Lower lobe of right lung (tissue), 2 donors: ENCODE measurements around the gene COX6A1. TPM values are rescaled to one million over a fixed set of nuclear protein-coding genes. Genes with fewer than 3 reads are reported as not detected.
"Not testable (repeated sequence)": the region's sequence is repeated elsewhere in the genome, so short reads cannot be mapped to it uniquely, and the experiment has no call there.

Experiments
- ATAC-seq, 2 donors: fragments of 200-7000 bp; cut with Tn5 transposase; one replicate each; pipeline ENCODE4 v1.9.1; 2020 to 2022; ENCODE audit warnings: mild to moderate bottlenecking in 2 of 2, moderate library complexity in 2 of 2
- DNase-seq: peaks from one replicate; pipeline ENCODE4 v3.0.0-alpha.2; 2020
- H3K27ac ChIP-seq: fragments of 200-600 bp; one replicate; pipeline ENCODE4 v1.8.0; 2022
- H3K27me3 ChIP-seq: fragments of 200-600 bp; one replicate; pipeline ENCODE4 v1.8.0; 2022; ENCODE audit warnings: low read depth
- H3K36me3 ChIP-seq: fragments of 200-600 bp; one replicate; pipeline ENCODE4 v1.8.0; 2022; ENCODE audit warnings: mild to moderate bottlenecking
- H3K4me1 ChIP-seq: fragments of 200-600 bp; one replicate; pipeline ENCODE4 v1.8.0; 2022
- H3K4me3 ChIP-seq: fragments of 200-600 bp; one replicate; pipeline ENCODE4 v1.8.0; 2022; ENCODE audit warnings: mild to moderate bottlenecking
- H3K9me3 ChIP-seq: fragments of 200-600 bp; one replicate; pipeline ENCODE4 v1.8.0; 2022
- intact Hi-C: fragments of 100-400 bp; cut with DNase I; formaldehyde crosslinking; loops from one replicate; pipeline ENCODE4 v1.11.0; 2022
- total RNA-seq: library from RNA; stranded (reverse); fragmentation: NEBNext Ultra II Directional; extraction: Animal tissue kit (Norgen Biotek cat#: 25700); gene quantifications from one replicate; pipeline ENCODE4 v1.2.1, GENCODE V29; 2021
- TF ChIP-seq, protein P1 (sequence below): fragments of 200-600 bp; IDR thresholded peaks from one replicate; pipeline ENCODE4 v1.8.0; 2022; ENCODE audit warnings: antibody characterized with exemption, mild to moderate bottlenecking
- donor health status: DM: no; HTN: yes; CAD: no; lungs with severe emphysema.

COX6A1 gene
- total RNA-seq, 1 donor from 2014 or later, result 263 TPM

GRCh38 chr12:120483621-120484020 is 45.7 kb downstream of the COX6A1 start:
- H3K27ac ChIP-seq, result no peak overlapping the region
- ATAC-seq, result no peak
- no peaks in the 10 kb centered on the region for H3K9me3 ChIP-seq
- intact Hi-C loops, result no loop called here
- no peaks in the 10 kb centered on the region for H3K27me3 ChIP-seq
- TF ChIP-seq, protein P1, sequence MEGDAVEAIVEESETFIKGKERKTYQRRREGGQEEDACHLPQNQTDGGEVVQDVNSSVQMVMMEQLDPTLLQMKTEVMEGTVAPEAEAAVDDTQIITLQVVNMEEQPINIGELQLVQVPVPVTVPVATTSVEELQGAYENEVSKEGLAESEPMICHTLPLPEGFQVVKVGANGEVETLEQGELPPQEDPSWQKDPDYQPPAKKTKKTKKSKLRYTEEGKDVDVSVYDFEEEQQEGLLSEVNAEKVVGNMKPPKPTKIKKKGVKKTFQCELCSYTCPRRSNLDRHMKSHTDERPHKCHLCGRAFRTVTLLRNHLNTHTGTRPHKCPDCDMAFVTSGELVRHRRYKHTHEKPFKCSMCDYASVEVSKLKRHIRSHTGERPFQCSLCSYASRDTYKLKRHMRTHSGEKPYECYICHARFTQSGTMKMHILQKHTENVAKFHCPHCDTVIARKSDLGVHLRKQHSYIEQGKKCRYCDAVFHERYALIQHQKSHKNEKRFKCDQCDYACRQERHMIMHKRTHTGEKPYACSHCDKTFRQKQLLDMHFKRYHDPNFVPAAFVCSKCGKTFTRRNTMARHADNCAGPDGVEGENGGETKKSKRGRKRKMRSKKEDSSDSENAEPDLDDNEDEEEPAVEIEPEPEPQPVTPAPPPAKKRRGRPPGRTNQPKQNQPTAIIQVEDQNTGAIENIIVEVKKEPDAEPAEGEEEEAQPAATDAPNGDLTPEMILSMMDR, result no peak
- no peak for DNase-seq
- H3K4me1 ChIP-seq, result no peaks in the 10 kb centered on the region
- H3K4me3 ChIP-seq, result no peak overlapping the region
- H3K36me3 ChIP-seq, result no peaks in the 10 kb centered on the region

DNA sequence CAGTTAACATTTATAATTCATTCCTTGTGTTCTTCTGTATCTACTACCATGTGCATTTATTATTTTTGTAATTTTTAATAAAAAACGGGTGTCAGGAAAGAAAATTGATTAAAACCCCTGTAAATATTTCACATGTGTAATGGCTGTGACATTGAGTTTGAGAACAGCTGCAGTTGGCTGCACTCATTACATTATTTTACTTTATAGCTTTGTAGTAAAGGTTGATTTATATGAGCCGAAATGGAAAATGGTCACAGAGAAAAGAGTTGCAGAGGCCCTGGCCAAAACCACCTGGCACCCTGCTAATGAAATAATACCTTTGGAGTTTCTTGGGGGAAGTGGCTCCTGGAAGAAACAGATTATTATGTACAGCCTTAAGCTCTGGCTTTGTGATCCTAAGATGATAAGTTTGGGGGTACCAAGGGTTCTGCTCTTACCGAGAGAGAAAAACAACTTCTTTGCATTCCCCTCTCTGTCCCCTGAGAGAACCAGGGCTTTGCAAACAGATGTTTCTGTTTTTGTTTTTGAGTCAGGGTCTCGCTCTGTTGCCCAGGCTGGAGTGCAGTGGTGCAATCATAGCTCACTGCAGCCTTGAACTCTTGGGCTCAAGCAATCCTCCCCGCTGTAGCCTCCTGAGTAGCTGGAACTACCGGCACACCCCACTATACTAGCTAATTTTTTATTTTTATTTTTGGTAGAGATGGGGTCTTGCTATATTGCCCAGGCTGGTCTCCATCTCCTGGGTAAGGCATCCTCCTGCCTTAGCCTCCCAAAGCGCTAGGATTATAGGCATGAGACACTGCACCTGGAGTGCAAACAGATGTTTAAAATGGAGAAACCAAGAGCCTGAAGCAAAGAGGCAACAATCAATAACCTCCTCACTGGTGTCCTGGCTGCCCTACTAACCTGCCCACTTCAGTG is 48.3 kb downstream of the COX6A1 start:
- Histone ChIP-seq H3K4me1 (no peaks in the 10 kb centered on the region), H3K4me3 (no peak overlapping the region), H3K9me3 (no peaks in the 10 kb centered on the region), H3K27me3 (no peaks in the 10 kb centered on the region), H3K36me3 (peaks cover 7% of the 10 kb centered on the region), H3K27ac (no peak overlapping the region)
- ATAC-seq (no peak), DNase-seq (no peak)
- intact Hi-C loops, result no loop called here
- TF ChIP-seq, protein P1, result no peak

GRCh38 chr12:120487552-120487951 is 49.6 kb downstream of the COX6A1 start:
- DNase-seq, H3K9me3 ChIP-seq, H3K27ac ChIP-seq, H3K4me3 ChIP-seq, intact Hi-C loops, H3K4me1 ChIP-seq, ATAC-seq, H3K27me3 ChIP-seq: not testable (repeated sequence)
- peaks cover 14% of the 10 kb centered on the region for H3K36me3 ChIP-seq

DNA sequence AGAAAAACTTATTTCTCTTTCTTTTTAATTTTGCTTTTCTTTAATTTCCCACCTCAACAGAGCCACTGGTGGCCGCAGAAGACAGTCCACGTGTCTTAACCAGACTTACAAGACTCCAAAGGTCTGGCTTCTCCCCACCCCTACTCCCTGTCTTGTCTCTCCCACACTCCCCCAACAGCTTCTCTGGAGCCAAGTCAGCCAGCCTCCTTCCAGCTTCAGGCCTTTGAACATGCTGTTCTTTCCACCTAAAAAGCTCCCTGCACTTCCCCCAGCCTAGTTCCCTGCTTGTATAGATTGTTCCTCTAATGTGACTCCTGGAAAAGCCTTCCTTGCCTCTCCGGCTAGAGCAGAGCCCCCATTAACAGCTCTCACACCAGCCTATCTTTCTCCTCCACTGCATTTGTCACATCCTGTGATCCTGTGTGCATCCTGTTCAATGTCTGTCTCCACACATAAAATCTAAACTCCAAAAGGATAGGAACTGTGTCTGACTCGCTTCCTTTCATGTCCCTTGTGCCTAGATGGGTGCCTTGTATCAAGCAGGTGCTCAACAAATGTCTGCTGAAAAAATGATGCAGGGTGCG is 50.2 kb downstream of the COX6A1 start:
- TF ChIP-seq, protein P1, result no peak
- Histone ChIP-seq H3K4me1 (no peaks in the 10 kb centered on the region), H3K27ac (no peak overlapping the region), H3K4me3 (no peak overlapping the region), H3K27me3 (no peaks in the 10 kb centered on the region), H3K36me3 (peaks cover 14% of the 10 kb centered on the region), H3K9me3 (no peaks in the 10 kb centered on the region)
- intact Hi-C loops, result no loop called here
- no peak for DNase-seq
- ATAC-seq, result no peak

DNA sequence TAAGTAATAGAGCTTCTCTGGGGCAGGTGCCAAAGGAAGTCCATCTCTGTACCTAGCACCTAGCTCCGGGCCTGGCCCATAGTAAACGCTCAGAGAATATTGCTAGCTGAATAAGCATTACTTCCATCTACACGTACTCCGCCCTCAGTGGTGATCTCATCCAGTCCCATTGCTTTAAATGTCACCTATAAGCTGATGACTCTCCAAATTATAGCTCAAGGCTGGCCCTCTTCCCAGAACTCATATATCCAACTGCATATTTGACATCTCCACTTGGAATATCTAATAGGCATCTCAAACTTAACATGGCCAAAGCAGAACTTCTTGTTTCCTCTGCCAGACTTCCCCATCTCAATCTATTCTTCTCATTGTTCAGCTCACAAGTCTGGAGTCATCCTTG is 51.1 kb downstream of the COX6A1 start:
- no peak overlapping the region for H3K27ac ChIP-seq
- TF ChIP-seq, protein P1, result no peak
- ATAC-seq, result no peak
- H3K4me1 ChIP-seq, result no peaks in the 10 kb centered on the region
- no peaks in the 10 kb centered on the region for H3K9me3 ChIP-seq
- peaks cover 14% of the 10 kb centered on the region for H3K36me3 ChIP-seq
- no peak overlapping the region for H3K4me3 ChIP-seq
- intact Hi-C loops, result no loop called here
- DNase-seq, result no peak
- H3K27me3 ChIP-seq, result no peaks in the 10 kb centered on the region

GRCh38 chr12:120490325-120490724 is 52.4 kb downstream of the COX6A1 start:
- TF ChIP-seq, protein P1, result no peak
- ATAC-seq (no peak), DNase-seq (no peak)
- Histone ChIP-seq H3K36me3 (peaks cover 14% of the 10 kb centered on the region), H3K9me3 (no peaks in the 10 kb centered on the region), H3K4me1 (peaks cover 10% of the 10 kb centered on the region), H3K27ac (no peak overlapping the region), H3K27me3 (no peaks in the 10 kb centered on the region), H3K4me3 (no peak overlapping the region)
- intact Hi-C loops, result no loop called here
